GM10248 (cell line): ENCODE results near the gene TTLL10.

ENCODE experiments used
- CTCF ChIA-PET: fragments of 300-600 bp; sonication (Branson Sonifier 250); formaldehyde crosslinking; extraction: SDS; loops from one replicate; lab custom pipeline; 2021; ENCODE audit warnings: antibody characterized with exemption; lab: Yijun Ruan, JAX
- POLR2A ChIA-PET: fragments of 350-650 bp; sonication (Branson Sonifier 250); formaldehyde crosslinking; extraction: SDS; loops from one replicate; lab custom pipeline; 2020; ENCODE audit warnings: antibody characterized with exemption; lab: Yijun Ruan, JAX
- DNase-seq: peaks from one replicate; pipeline ENCODE4 v3.0.0; 2012; ENCODE audit errors: extremely low spot score
- CTCF ChIP-seq: IDR thresholded peaks from 2 replicates; pipeline ENCODE4 v1.5.1; 2012; ENCODE audit warnings: mild to moderate bottlenecking, low read depth; ENCODE audit errors: extremely low read depth, missing control alignments, control extremely low read depth

The TTLL10 gene

DNA sequence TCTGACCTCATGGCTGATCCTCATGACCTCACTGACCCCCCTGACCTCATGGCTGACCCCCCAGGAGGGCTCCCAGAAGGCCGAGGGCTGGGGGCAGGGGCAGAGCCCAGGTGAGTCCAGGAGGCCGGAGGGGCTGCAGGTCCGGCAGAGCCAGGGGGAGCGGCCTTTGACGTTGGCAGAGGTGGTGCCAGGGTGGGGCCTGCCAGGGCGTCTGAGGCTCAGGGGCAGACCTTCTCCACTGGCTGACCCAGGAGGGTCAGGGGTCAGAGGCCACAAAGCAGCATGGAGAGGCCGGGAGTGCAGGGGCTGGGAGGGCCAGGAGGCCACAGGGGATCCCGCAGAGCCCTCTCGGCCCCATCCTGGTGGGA, 28.1 kb upstream of the TTLL10 start:
- DNase-seq: no peak
- no peak for TF ChIP-seq CTCF
- POLR2A ChIA-PET: no interaction called here
- CTCF ChIA-PET: no interaction called here

DNA sequence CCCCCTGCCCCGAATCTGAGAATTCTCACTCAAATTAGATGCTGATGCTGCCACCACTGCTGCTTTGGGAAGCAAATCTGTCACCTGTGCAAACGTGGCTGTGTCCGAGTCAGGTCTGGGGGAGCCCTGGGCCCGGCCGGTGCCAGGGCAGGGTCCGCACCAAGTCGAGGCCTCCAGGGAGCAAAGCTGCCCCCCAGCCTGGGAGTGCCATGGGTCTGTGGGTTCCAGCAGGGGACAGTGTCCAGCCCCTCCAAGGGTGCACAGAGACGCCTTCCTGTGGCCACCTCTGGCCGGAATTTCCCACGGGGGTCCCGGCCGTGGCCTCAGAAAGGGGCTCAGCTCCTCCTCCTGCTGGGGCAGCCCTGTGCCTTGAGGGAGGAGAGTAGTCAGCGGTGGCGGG, 27.7 kb upstream of the TTLL10 start:
- CTCF ChIA-PET: no interaction called here
- POLR2A ChIA-PET: no interaction called here
- TF ChIP-seq CTCF: no peak
- DNase-seq: no peak

DNA sequence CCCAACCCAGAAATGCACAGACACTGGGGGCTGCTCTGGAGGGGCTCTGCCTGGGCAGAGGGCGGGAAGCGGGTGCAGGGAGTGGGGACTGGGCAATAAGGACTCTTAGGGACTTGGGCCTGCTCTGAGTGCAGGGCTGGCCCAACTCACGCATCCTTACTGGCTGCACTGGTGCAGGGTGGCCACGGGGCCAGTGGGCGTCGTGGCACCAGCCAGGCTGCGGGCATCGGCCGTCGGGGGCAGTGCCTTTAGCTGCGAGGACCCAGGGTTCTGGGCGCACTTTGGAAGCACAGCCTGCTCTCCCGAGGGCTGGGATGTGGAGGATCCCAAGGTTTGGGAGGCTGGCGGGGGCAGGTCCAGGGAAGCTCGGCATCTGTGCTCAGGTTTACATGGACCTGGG, 27.1 kb upstream of the TTLL10 start:
- no peak for DNase-seq
- CTCF ChIA-PET: no interaction called here
- no peak for TF ChIP-seq CTCF
- POLR2A ChIA-PET: no interaction called here

GRCh38 chr1:1148061-1148460, 25.6 kb upstream of the TTLL10 start:
- CTCF ChIA-PET: interaction anchor here (1.2 kb wide), 2 partner anchors 26 to 84 kb away, joined by 3 to 4 read pairs; no protein-coding TSS in a partner anchor
- TF ChIP-seq CTCF: no peak
- DNase-seq: no peak
- POLR2A ChIA-PET: no interaction called here

- POLR2A ChIA-PET: no interaction called here
- no peak for DNase-seq
- TF ChIP-seq CTCF: no peak
- CTCF ChIA-PET: interaction anchor here (1.2 kb wide), 2 partner anchors 27 to 84 kb away, joined by 3 to 4 read pairs; no protein-coding TSS in a partner anchor
These were observed 25.1 kb upstream of the TTLL10 start for GRCh38 chr1:1148569-1148968.

- CTCF ChIA-PET: interaction anchor here (1.0 kb wide), 2 partner anchors 26 to 115 kb away, joined by 3 to 5 read pairs; no protein-coding TSS in a partner anchor
These were observed 24.3 kb upstream of the TTLL10 start for GRCh38 chr1:1149416-1149815.

More at GRCh38 chr1:1149416-1149815, 24.3 kb upstream of the TTLL10 start:
- POLR2A ChIA-PET: no interaction called here
- no peak for TF ChIP-seq CTCF
- no peak for DNase-seq
